OCI-LY3 (cell line): ENCODE data around the gene PLSCR1.

Experiments used
- H2AFZ ChIP-seq: fragments of 200-600, 300-600 bp; shearing (Covaris generic); 2 replicates; pipeline ENCODE4 v1.6.0; 2014; ENCODE audit warnings: antibody characterized with exemption, low read depth, low read length
- H3K27ac ChIP-seq: fragments of 200-600, 300-600 bp; sonication (generic); 2 replicates; pipeline ENCODE4 v1.5.1; 2014; ENCODE audit warnings: mild to moderate bottlenecking, low read length, moderate library complexity, mixed read lengths
- H3K27me3 ChIP-seq: fragments of 200-600, 300-600 bp; sonication (generic); 2 replicates; pipeline ENCODE4 v1.6.1; 2014; ENCODE audit warnings: low read depth, low read length, mixed read lengths
- H3K36me3 ChIP-seq: fragments of 200-600, 300-600 bp; sonication (generic); replicated peaks from 2 replicates; pipeline ENCODE3; 2014; ENCODE audit warnings: low read depth, low read length, mixed read lengths
- H3K4me1 ChIP-seq: fragments of 300-600, 200-600 bp; sonication (generic); 2 replicates; pipeline ENCODE4 v1.6.1; 2014; ENCODE audit warnings: low read length, mixed read lengths
- H3K4me2 ChIP-seq: fragments of 200-600, 300-600 bp; sonication (generic); 2 replicates; pipeline ENCODE4 v1.6.1; 2014; ENCODE audit warnings: low read length, mixed read lengths
- H3K4me3 ChIP-seq: fragments of 300-600, 200-600 bp; sonication (generic); 2 replicates; pipeline ENCODE4 v1.5.1; 2014; ENCODE audit warnings: antibody characterized with exemption, mild to moderate bottlenecking, low read length, moderate library complexity
- H3K79me2 ChIP-seq: fragments of 300-600, 200-600 bp; shearing (Covaris generic); 2 replicates; pipeline ENCODE4 v1.6.1; 2014; ENCODE audit warnings: mild to moderate bottlenecking, low read length, mixed read lengths
- H3K9ac ChIP-seq: fragments of 300-600, 200-600 bp; shearing (Covaris generic); 2 replicates; pipeline ENCODE4 v1.6.0; 2014; ENCODE audit warnings: mild to moderate bottlenecking, low read length, moderate library complexity
- H3K9me3 ChIP-seq: fragments of 200-600, 300-600 bp; shearing (Covaris generic); 2 replicates; pipeline ENCODE4 v1.6.1; 2014; ENCODE audit warnings: low read length, mixed read lengths; ENCODE audit not compliant: insufficient read depth
- H4K20me1 ChIP-seq: fragments of 200-600, 300-600 bp; sonication (generic); 2 replicates; pipeline ENCODE4 v1.6.1; 2016; ENCODE audit warnings: low read length, mixed read lengths; ENCODE audit not compliant: insufficient read depth
- CTCF ChIP-seq: fragments of 200-600, 300-600 bp; sonication (generic); IDR thresholded peaks from 2 replicates; pipeline ENCODE4 v1.5.1; 2014; ENCODE audit warnings: antibody characterized with exemption, low read length, low read depth
- EZH2phosphoT487 ChIP-seq: fragments of 200-600 bp; shearing (Covaris generic); IDR thresholded peaks from 2 replicates; pipeline ENCODE4 v1.6.1; 2018; ENCODE audit warnings: antibody characterized with exemption, mixed run types, low read depth

Gene PLSCR1

GRCh38 chr3:146542978-146543377 is 1.4 kb downstream of the PLSCR1 start:
- H3K4me1 ChIP-seq: peaks cover 41% of the 10 kb centered on the region
- no peak overlapping the region for H3K27ac ChIP-seq
- no peak overlapping the region for H2AFZ ChIP-seq
- peak overlapping the region; percentile 92 for H3K4me2 ChIP-seq
- no peaks in the 10 kb centered on the region for H3K27me3 ChIP-seq
- no peaks in the 10 kb centered on the region for H3K9me3 ChIP-seq
- peak overlapping the region; percentile 94 for H3K4me3 ChIP-seq
- H3K79me2 ChIP-seq: peaks cover 33% of the 10 kb centered on the region
- no peaks in the 10 kb centered on the region; the same call in 1 of the 2 replicates for H4K20me1 ChIP-seq
- peaks cover 15% of the 10 kb centered on the region for H3K36me3 ChIP-seq
- TF ChIP-seq CTCF (no peak), EZH2phosphoT487 (no peak)
- H3K9ac ChIP-seq: peak overlapping the region; percentile 94

GRCh38 chr3:146542179-146542578 is 2.2 kb downstream of the PLSCR1 start:
- Histone ChIP-seq H3K4me3 (peak overlapping the region; percentile 28), H3K4me2 (peak overlapping the region; percentile 92), H3K27me3 (no peaks in the 10 kb centered on the region), H4K20me1 (no peaks in the 10 kb centered on the region; the same call in 1 of the 2 replicates), H3K9ac (peak overlapping the region; percentile 2; the same call in 1 of the 2 replicates), H3K9me3 (no peaks in the 10 kb centered on the region), H3K36me3 (peaks cover 20% of the 10 kb centered on the region), H2AFZ (no peak overlapping the region), H3K4me1 (peaks cover 41% of the 10 kb centered on the region), H3K27ac (no peak overlapping the region), H3K79me2 (peaks cover 38% of the 10 kb centered on the region)
- no peak for TF ChIP-seq CTCF
- TF ChIP-seq EZH2phosphoT487: no peak

GRCh38 chr3:146540978-146541377 is 3.4 kb downstream of the PLSCR1 start:
- H3K9me3 ChIP-seq: no peaks in the 10 kb centered on the region
- H3K4me2 ChIP-seq: peak overlapping the region; percentile 92
- H4K20me1 ChIP-seq: no peaks in the 10 kb centered on the region; the same call in 1 of the 2 replicates
- peak overlapping the region; percentile 14; the same call in 1 of the 2 replicates for H3K4me3 ChIP-seq
- no peak for TF ChIP-seq CTCF
- no peak for TF ChIP-seq EZH2phosphoT487
- H3K27me3 ChIP-seq: no peaks in the 10 kb centered on the region
- peak overlapping the region; percentile 65 for H3K27ac ChIP-seq
- peaks cover 46% of the 10 kb centered on the region for H3K79me2 ChIP-seq
- H3K4me1 ChIP-seq: peaks cover 41% of the 10 kb centered on the region
- H3K36me3 ChIP-seq: peaks cover 25% of the 10 kb centered on the region
- H3K9ac ChIP-seq: no peak overlapping the region
- no peak overlapping the region for H2AFZ ChIP-seq

- peak overlapping the region; percentile 65 for H3K27ac ChIP-seq
- peaks cover 41% of the 10 kb centered on the region for H3K4me1 ChIP-seq
- H3K9ac ChIP-seq: no peak overlapping the region
- peak overlapping the region; percentile 92 for H3K4me2 ChIP-seq
- no peak overlapping the region for H2AFZ ChIP-seq
- TF ChIP-seq CTCF: no peak
- no peak for TF ChIP-seq EZH2phosphoT487
- H3K79me2 ChIP-seq: peaks cover 46% of the 10 kb centered on the region
- peak overlapping the region; percentile 36 for H3K4me3 ChIP-seq
- H4K20me1 ChIP-seq: no peaks in the 10 kb centered on the region; the same call in 1 of the 2 replicates
- H3K27me3 ChIP-seq: no peaks in the 10 kb centered on the region
- H3K36me3 ChIP-seq: peaks cover 25% of the 10 kb centered on the region
- no peaks in the 10 kb centered on the region for H3K9me3 ChIP-seq
These were observed 4.2 kb downstream of the PLSCR1 start for GRCh38 chr3:146540236-146540635.
